GM23248 (cell line): ENCODE results near the gene CLPTM1L. TPM values are rescaled to one million over a fixed set of nuclear protein-coding genes. Genes with fewer than 3 reads are reported as not detected.

ENCODE experiments used
- DNase-seq: peaks from one replicate; pipeline ENCODE4 v3.0.0-alpha.2; 2015
- H2AFZ ChIP-seq: fragments of 200-600 bp; sonication (generic); 2 replicates; pipeline ENCODE4 v1.6.1; 2016; ENCODE audit warnings: antibody characterized with exemption
- H3F3A ChIP-seq: fragments of 200-600 bp; sonication (generic); 2 replicates; pipeline ENCODE4 v1.6.1; 2016; ENCODE audit warnings: mild to moderate bottlenecking, antibody characterized with exemption, mixed run types; ENCODE audit not compliant: insufficient read depth
- H3K27ac ChIP-seq: fragments of 200-600 bp; sonication (generic); 2 replicates; pipeline ENCODE4 v1.5.1; 2016; ENCODE audit warnings: mild to moderate bottlenecking
- H3K27me3 ChIP-seq: fragments of 200-600 bp; sonication (generic); replicated peaks from 2 replicates; pipeline ENCODE4 v1.6.1; 2016; ENCODE audit warnings: mild to moderate bottlenecking; ENCODE audit not compliant: insufficient read depth
- H3K36me3 ChIP-seq: fragments of 200-600 bp; sonication (generic); 2 replicates; pipeline ENCODE4 v1.6.1; 2016; ENCODE audit warnings: low read depth, mild to moderate bottlenecking
- H3K4me1 ChIP-seq: fragments of 200-600 bp; sonication (generic); 2 replicates; pipeline ENCODE4 v1.6.1; 2016; ENCODE audit warnings: mild to moderate bottlenecking; ENCODE audit not compliant: insufficient read depth
- H3K4me2 ChIP-seq: fragments of 200-600 bp; sonication (generic); one replicate; pipeline ENCODE4 v1.6.1; 2016; ENCODE audit warnings: mild to moderate bottlenecking; ENCODE audit not compliant: unreplicated experiment
- H3K4me3 ChIP-seq: fragments of 200-600 bp; sonication (generic); 2 replicates; pipeline ENCODE4 v1.5.1; 2016; ENCODE audit warnings: mild to moderate bottlenecking
- H3K79me2 ChIP-seq: fragments of 200-600 bp; sonication (generic); 2 replicates; pipeline ENCODE4 v1.6.1; 2016; ENCODE audit warnings: mild to moderate bottlenecking; ENCODE audit not compliant: insufficient read depth
- H3K9ac ChIP-seq: fragments of 200-600 bp; sonication (generic); 2 replicates; pipeline ENCODE4 v1.6.1; 2016; ENCODE audit warnings: mild to moderate bottlenecking
- H3K9me2 ChIP-seq: fragments of 200-600 bp; sonication (generic); 2 replicates; pipeline ENCODE4 v1.6.1; 2016; ENCODE audit warnings: mixed run types, mild to moderate bottlenecking, moderate library complexity; ENCODE audit not compliant: insufficient read depth
- H3K9me3 ChIP-seq: fragments of 200-600 bp; sonication (generic); one replicate; pipeline ENCODE4 v1.6.1; 2017; ENCODE audit warnings: low read depth
- H4K20me1 ChIP-seq: fragments of 200-600 bp; sonication (generic); 2 replicates; pipeline ENCODE4 v1.6.0; 2016; ENCODE audit not compliant: insufficient read depth
- EZH2 ChIP-seq: fragments of 200-600 bp; sonication (generic); IDR thresholded peaks from 2 replicates; pipeline ENCODE4 v1.6.1; 2018; ENCODE audit warnings: antibody characterized with exemption, mild to moderate bottlenecking; ENCODE audit not compliant: insufficient read depth, poor library complexity, severe bottlenecking
- EZH2phosphoT487 ChIP-seq: fragments of 200-600 bp; sonication (generic); IDR thresholded peaks from 2 replicates; pipeline ENCODE4 v1.6.1; 2018; ENCODE audit warnings: antibody characterized with exemption, moderate library complexity, mild to moderate bottlenecking, low read depth; ENCODE audit not compliant: insufficient read depth
- WGBS, 2 experiments: methylation state at CpG; one replicate each; pipeline ENCODE4 v1.1.6; 2015 to 2017; ENCODE audit warnings: low lambda C conversion rate in 2 of 2, low coverage in 1 of 2; ENCODE audit errors: missing lambda C conversion rate in 2 of 2; 5-methylcytosine and 5-hydroxymethylcytosine counted together
- in situ Hi-C: fragments of 300-500 bp; cut with MboI; formaldehyde crosslinking; loops from 2 replicates; pipeline ENCODE4 v1.15.0; 2020
- polyA plus RNA-seq: library from polyadenylated mRNA; unstranded; fragments of >200 nt; fragmentation: Nextera tagmentation; extraction: Ambion mirVana; gene quantifications from 2 replicates; pipeline ENCODE4 v1.2.1, GENCODE V29; 2016
- total RNA-seq: library from RNA; depleted of rRNA; stranded (reverse); fragments of >200 nt; shearing (Covaris generic); gene quantifications from 2 replicates; pipeline ENCODE4 v1.2.3, GENCODE V29; 2014

Gene CLPTM1L
- total and polyA plus RNA-seq, 2 experiments from 2014 or later: 25.6 to 135 TPM

GRCh38 chr5:1349246-1349645, 4.3 kb upstream of the CLPTM1L start:
- TF ChIP-seq EZH2phosphoT487: no peak
- no peak for TF ChIP-seq EZH2
- Histone ChIP-seq H4K20me1 (no peaks in the 10 kb centered on the region), H3K4me2 (no peak overlapping the region), H3K9ac (no peak overlapping the region), H3K4me3 (no peak overlapping the region), H3K27me3 (peaks cover 5% of the 10 kb centered on the region; the same call in 1 of the 2 replicates), H3K9me3 (no peaks in the 10 kb centered on the region), H3K79me2 (peaks cover 16% of the 10 kb centered on the region), H3K9me2 (no peaks in the 10 kb centered on the region), H3F3A (0 out of 2 replicates have a peak, but pooled peaks cover 1% of the 10 kb centered on the region), H3K36me3 (no peaks in the 10 kb centered on the region), H2AFZ (no peak overlapping the region), H3K4me1 (0 out of 2 replicates have a peak, but pooled peaks cover 6% of the 10 kb centered on the region), H3K27ac (no peak overlapping the region)
- DNase-seq: no peak
- WGBS, 2 experiments: 39 to 50% methylated on average over 12 of the region's 12 CpGs
- in situ Hi-C loops: no loop called here

DNA sequence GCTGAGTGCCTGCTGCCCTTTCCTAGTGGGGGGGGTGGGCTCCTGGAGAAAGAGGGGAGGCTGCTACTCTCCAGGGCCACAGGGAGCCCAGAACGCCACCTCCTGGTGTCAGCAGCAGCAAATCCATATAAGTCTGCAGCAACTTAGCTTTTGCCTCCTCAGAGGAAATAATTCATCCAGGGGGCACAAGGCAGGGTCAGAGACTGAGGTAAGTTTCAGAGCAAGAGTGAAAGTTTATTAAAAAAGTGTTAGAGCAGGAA, 4.0 kb upstream of the CLPTM1L start:
- DNase-seq: no peak
- Histone ChIP-seq H3K9ac (no peak overlapping the region), H3K9me2 (no peaks in the 10 kb centered on the region), H3K27ac (no peak overlapping the region), H4K20me1 (no peaks in the 10 kb centered on the region), H3K36me3 (no peaks in the 10 kb centered on the region), H3K4me3 (no peak overlapping the region), H3F3A (no peaks in the 10 kb centered on the region), H3K4me2 (no peak overlapping the region), H3K9me3 (no peaks in the 10 kb centered on the region), H3K27me3 (peaks cover 2% of the 10 kb centered on the region; the same call in 1 of the 2 replicates), H3K4me1 (peaks cover 8% of the 10 kb centered on the region), H3K79me2 (peaks cover 19% of the 10 kb centered on the region), H2AFZ (no peak overlapping the region)
- in situ Hi-C loops: no loop called here
- no peak for TF ChIP-seq EZH2phosphoT487
- TF ChIP-seq EZH2: no peak
- 50 to 54% methylated on average over 1 of the region's 1 CpG for WGBS, 2 experiments

DNA sequence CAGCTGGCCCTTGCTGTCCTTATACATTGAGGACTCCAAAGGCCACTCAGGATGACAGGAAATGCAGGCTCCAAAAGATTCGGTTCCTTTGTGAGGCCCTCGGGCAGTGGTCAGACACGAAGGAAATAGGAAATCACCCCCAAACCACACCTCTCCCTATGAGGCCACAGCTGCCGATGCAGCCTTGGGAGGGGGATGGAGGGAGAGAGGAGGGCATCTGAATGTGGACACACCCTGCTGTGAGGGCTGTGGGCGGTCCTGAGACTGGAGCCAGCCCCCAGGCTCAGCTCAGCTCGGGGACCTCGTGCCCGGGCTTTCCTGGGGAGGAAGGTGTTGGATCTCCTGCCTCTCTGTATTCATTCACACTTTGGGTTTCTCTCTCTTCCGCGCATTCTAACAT, 2.7 kb upstream of the CLPTM1L start:
- no peaks in the 10 kb centered on the region for H3K36me3 ChIP-seq
- no peak overlapping the region for H3K27ac ChIP-seq
- no peak overlapping the region for H3K4me2 ChIP-seq
- H3K9ac ChIP-seq: no peak overlapping the region
- no peaks in the 10 kb centered on the region for H3F3A ChIP-seq
- peaks cover 14% of the 10 kb centered on the region for H3K4me1 ChIP-seq
- no peaks in the 10 kb centered on the region for H3K27me3 ChIP-seq
- no peaks in the 10 kb centered on the region for H3K9me2 ChIP-seq
- no peaks in the 10 kb centered on the region for H3K9me3 ChIP-seq
- TF ChIP-seq EZH2phosphoT487: no peak
- TF ChIP-seq EZH2: no peak
- no peak for DNase-seq
- in situ Hi-C loops: no loop called here
- no peak overlapping the region for H3K4me3 ChIP-seq
- no peaks in the 10 kb centered on the region for H4K20me1 ChIP-seq
- WGBS, 2 experiments: 55 to 58% methylated on average over 10 of the region's 10 CpGs
- H2AFZ ChIP-seq: no peak overlapping the region
- peaks cover 32% of the 10 kb centered on the region for H3K79me2 ChIP-seq

DNA sequence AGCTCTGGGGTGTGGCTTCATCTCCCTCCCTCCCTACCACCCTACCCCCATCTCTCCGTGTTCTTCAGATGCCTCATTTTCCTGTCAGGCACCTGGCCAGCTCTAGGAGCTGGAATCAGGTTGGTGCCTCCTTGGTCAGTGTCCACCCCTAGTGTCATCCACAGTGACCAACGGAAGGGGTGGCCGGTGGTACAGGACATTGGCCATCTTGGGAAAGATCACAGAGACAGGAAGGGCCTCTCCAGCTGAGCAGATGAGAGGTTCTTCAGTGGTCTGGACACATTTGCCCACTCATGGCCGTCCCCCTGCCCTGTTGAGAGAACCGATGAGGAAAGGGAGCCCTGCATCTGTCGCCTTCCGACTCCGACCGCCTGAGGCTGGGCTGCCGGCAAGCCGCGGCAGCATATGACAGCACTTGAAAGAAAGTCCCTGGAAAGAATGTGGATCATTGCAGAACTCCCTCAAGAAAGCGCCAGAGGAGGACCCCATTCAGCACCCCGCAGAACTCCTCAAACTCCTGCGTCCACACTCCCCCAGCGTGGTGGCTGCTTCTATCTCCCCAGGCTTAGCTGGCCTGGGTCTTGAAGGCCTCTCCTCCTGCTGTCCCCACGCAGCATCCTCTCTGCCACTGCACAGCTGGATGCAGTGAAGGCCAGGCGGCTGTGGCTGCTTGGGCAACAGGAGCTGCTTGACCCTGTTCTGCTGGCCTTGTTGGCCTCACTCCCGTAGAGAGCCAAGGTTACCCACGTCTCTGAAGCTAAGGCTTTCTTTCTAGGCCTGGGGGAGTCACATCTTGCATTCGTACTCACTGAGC, 1.9 kb upstream of the CLPTM1L start:
- no peak overlapping the region for H2AFZ ChIP-seq

More for the DNA sequence above, 1.9 kb upstream of the CLPTM1L start:
- TF ChIP-seq EZH2phosphoT487 (no peak), EZH2 (no peak)
- Histone ChIP-seq H3K4me2 (no peak overlapping the region), H3K4me3 (no peak overlapping the region), H3K9me3 (no peaks in the 10 kb centered on the region), H3K27me3 (no peaks in the 10 kb centered on the region), H3K36me3 (no peaks in the 10 kb centered on the region), H3K27ac (no peak overlapping the region), H4K20me1 (no peaks in the 10 kb centered on the region), H3K9me2 (no peaks in the 10 kb centered on the region), H3F3A (no peaks in the 10 kb centered on the region), H3K9ac (no peak overlapping the region), H3K79me2 (peaks cover 37% of the 10 kb centered on the region), H3K4me1 (peaks cover 14% of the 10 kb centered on the region)
- in situ Hi-C loops: no loop called here
- WGBS, 2 experiments: 88% methylated on average over 21 of the region's 21 CpGs
- no peak for DNase-seq
